HPDE6-E6E7 (cell line): Measurements from ENCODE around the gene ITGAE.

Experiments
- DNase-seq: peaks from one replicate; pipeline ENCODE4 v3.0.0; 2011; ENCODE audit warnings: missing footprints; ENCODE audit errors: extremely low spot score

The ITGAE gene

GRCh38 chr17:3693829-3694231, 107.2 kb downstream of the ITGAE start:
- no peak for DNase-seq

GRCh38 chr17:3693141-3693540, 107.8 kb downstream of the ITGAE start:
- no peak for DNase-seq

GRCh38 chr17:3692346-3692745, 108.6 kb downstream of the ITGAE start:
- no peak for DNase-seq

DNA sequence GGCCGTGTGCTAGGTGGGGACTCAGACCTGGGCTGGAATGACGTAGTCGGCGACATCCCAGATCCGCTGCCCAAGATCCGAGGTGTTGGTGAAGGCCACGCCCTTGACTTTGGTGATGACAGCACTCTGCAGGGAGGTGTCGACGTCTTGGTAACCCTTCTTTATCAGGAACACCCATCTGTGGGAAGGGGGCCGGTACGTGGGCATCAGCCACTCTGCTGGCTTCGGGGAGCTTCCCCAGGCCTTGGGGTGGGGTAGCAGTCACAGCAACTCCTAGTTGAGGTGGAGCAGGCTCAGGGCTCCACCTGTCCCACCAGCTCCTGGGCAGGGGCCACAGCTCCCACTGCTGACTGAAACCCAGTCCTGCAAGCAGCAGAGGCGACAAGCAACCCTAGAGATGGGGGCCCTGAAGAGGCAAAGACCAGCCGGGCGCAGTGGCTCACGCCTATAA, 109.3 kb downstream of the ITGAE start:
- no peak for DNase-seq

- no peak for DNase-seq
These were observed 110.8 kb downstream of the ITGAE start for GRCh38 chr17:3690094-3690715.

DNA sequence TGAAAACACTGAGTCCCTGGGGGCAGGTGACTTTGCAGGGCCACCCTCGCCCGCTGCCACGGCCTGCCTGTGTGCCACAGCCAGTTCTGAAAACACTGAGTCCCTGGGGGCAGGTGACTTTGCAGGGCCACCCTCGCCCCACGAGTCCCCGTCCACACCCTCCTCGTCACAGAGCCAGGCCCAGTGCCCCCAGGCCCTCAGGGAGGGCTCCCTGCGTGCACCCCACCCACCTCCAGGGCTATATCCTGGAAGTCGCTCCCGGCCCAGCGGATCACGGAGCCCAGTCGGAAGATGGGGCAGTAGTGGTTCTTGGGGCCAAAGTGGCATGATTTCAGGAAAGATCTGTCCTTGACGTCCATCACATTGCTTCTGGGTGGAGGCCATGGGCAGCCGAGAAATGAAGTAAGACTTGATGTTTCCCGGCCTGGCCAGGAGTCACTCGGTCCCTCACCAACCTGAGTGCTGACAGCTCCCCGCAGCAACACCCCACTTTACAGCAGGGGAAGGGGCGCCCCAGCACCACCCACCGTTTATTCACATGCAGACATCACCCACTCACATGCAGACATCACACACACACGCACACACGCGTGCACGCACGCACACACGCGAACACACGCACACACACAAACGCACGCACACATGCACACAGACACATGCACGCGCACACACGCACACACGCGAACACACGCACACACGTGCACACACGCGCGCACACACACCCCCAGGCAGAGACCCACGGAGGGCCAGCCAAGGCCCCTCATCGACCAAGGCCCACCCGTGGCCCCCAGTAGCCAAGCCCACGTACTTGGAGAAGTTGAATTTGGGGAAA, 111.5 kb downstream of the ITGAE start:
- DNase-seq: no peak

DNA sequence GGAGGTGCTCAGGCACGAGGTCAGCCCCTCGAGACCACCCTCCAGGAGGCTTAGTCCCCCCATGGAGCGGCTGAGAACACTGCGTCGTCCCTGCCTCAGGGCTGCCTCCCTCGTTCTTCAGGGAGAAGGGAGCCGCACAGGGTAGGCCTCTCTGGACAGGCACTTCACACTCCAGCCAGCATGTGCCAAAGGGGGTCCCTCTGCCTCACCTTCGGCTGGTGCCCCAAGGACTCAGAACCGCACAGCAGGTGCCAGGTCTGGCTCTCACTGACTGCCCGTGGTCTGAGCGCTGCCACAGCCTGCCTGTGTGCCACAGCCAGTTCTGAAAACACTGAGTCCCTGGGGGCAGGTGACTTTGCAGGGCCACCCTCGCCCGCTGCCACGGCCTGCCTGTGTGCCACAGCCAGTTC, 112.1 kb downstream of the ITGAE start:
- no peak for DNase-seq

GRCh38 chr17:3688027-3688553, 112.9 kb downstream of the ITGAE start:
- no peak for DNase-seq

DNA sequence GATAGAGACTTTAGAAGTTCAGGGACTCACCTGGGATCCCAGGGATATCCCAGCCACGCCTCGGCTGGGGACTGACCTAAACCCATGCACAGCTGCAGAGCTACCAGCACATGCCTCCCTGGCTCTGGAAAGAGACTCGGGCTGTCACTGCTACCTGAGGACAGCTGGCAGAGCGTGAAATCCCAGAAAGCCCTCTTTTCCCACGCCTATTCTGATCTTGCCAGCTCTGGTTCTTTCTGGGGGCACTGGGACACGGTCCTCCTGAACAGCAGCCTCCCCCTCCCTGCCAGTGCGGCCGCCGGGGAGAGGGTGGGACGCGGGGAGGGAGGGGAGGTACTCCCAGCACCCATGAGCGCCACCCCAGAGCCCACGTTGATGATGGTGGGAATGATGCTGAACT, 115.8 kb downstream of the ITGAE start:
- no peak for DNase-seq

DNA sequence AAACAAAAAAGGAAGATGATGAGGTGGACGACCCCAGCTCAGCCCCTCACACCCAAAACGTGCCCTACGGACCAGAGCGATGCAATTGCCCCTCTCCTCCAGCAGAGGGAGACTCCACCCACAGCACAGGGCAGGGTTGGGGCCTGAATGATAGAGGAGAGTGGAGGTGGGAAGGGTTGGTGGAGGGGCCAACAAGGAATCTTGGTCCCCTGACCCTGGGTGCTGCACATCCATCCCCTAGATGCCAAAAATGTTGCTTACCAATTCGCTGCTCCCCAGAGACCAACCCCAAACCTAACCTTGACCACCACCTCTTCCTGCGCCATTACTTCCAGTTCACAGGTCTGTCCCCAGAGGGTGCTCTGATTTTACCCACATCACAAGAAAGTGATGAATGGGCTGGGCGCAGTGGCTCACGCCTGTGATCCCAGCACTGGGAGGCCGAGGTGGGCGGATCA, 117.9 kb downstream of the ITGAE start:
- peak; percentile 55 for DNase-seq

DNA sequence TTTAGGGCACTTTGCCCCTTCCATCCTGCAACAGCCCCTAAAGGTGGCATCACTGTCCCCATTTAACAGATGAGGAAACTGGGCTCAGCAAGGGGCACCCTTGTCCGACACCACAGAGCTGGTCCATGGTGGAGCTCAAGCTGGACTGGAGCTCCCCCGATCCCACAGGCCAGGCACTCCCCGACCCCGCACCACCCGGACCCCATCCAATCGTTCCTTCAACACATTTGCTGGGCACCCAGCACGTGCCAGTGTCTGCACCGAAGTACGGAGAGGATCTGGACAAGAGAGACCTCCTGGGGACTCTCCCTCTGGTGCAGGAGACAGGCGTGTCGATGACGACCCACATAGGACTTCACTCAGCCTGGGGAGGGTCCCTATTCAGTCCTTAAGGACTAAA, 119.0 kb downstream of the ITGAE start:
- DNase-seq: no peak

DNA sequence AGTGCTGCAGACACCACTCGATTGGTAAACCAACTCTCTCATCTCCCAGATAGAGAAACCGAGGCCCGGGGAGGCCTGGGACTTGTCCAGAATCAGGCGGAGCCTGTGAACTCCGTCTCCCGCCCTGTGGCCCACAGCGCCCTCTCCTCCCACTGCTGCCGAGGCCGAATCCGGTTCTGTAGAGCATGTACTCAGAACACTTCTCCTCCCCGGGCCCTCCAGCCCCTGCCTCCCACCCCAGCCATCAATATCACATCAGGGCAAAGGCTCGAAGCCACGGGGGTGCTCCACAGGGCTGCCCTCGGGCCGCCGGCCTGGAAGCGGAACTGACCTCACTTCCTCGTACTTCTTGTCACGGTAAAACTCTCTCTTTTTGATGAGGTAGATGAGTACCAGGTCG, 119.4 kb downstream of the ITGAE start:
- no peak for DNase-seq

DNA sequence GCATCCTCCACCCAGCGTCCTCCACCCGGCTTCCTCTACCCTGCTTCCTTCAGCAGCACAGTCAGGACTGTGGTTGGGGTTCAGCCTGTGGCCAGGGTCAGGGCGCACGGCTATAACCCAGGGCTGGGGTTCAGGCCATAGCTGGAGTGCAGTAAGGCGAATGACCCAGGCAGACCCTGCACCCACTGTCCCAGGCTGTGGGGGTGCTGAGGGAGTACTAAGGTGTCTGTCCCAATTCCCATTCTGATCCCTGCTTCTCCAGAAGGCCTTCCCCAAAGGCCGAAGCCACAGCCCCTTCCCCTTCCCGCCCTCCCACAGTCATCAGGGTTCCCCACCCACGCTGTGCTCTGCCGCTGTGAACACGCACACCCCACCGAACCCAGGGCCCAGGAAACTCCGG, 119.9 kb downstream of the ITGAE start:
- DNase-seq: no peak

GRCh38 chr17:3679531-3680126, 121.4 kb downstream of the ITGAE start:
- no peak for DNase-seq

GRCh38 chr17:3678821-3679530, 122.0 kb downstream of the ITGAE start:
- DNase-seq: no peak

GRCh38 chr17:3678095-3678820, 122.7 kb downstream of the ITGAE start:
- no peak for DNase-seq

DNA sequence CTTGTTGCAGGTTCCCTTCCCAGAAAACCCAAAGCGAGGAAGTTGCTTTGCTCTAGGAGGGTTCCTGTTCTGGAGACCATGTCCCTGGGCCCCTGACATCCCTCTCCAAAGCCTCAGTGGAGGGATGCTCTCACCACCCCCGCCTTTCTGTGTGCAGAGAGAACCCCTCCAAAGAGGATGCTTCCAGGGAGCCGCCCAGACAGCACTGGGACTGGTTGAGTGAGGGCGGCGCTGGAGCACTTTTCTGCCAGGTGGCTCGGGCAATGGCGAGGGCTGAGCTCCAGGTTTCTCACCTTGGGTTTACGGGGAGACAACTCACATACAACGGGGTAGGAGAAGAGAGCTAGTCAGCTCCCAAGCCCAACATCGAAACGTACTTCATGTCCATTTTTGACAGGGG, 125.1 kb downstream of the ITGAE start:
- no peak for DNase-seq

DNA sequence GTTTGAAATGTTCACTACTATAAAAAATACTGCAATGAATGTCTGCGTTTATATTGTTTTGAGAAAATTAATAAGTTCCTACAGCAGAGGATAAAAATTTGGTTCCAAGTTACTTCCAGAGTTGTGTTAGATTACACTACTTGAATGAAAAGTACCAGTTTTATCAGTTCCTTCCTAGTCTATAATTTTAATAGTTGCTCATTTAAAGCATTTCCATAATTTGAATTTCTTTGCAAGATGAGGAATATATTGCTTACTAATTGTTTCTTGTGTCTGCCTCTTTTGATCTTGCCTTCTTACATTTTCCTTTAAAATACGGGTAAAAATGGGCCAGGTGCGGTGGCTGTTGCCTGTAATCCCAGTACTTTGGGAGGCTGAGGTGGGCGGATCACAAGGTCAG, 128.4 kb downstream of the ITGAE start:
- no peak for DNase-seq

- no peak for DNase-seq
These were observed 131.4 kb downstream of the ITGAE start for GRCh38 chr17:3669548-3669947.

- DNase-seq: no peak
These were observed 132.0 kb downstream of the ITGAE start for GRCh38 chr17:3669085-3669347.

DNA sequence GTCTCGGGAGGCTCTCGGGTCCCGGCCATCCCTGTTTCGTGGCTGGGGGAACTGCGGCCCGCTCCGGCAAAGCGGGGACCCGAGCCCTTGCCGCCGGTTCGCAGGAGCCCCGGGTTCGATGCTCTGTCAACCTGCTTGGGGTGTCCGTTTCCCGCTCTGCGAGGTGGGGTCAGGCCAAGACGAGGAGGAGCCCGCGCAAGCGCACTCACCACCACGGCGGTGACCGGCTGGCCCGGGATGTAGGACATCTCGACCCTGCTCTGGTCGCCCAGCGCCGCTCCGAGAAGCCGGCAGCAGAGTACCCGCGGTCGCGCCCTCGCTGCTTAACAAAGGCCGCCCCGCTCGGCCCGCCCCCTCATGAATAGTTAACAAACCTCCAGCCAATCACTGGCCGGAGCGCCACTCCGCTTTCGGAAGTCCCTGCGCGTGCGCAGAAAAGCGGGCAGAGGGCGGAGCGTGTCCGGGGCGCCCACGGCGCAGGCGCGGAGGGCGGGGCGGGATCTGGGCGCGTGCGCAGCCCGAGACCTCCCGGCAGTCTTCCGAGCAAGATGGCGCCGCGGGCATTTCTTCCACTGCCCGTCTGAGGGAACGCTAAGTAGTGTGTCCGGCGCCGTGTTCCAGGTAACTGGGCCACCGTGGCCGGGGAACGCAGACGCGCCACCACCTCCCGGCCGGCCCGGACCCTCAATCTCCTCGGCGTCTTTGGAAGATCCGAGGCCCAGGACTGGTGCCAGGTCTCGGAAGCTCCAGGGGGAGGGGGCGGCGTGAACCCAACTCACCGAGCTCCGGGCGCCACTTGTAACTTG, 132.5 kb downstream of the ITGAE start, which contains the start of the genes EMC6 and TAX1BP3:
EMC6 (plus strand) TSS at position 534 of the 806 bp plus-strand sequence. CDS start 335 bp downstream, outside the sequence.
TAX1BP3 (minus strand) TSS at position 300 of the 806 bp plus-strand sequence; CDS start at position 248, 52 bp downstream.
- DNase-seq: peak; percentile 97
